LoVo (cell line): ENCODE results near the gene COPE.

Experiments used
- DNase-seq: peaks from one replicate; pipeline ENCODE4 v3.0.0-alpha.2; 2016; ENCODE audit warnings: low spot score

The COPE gene

DNA sequence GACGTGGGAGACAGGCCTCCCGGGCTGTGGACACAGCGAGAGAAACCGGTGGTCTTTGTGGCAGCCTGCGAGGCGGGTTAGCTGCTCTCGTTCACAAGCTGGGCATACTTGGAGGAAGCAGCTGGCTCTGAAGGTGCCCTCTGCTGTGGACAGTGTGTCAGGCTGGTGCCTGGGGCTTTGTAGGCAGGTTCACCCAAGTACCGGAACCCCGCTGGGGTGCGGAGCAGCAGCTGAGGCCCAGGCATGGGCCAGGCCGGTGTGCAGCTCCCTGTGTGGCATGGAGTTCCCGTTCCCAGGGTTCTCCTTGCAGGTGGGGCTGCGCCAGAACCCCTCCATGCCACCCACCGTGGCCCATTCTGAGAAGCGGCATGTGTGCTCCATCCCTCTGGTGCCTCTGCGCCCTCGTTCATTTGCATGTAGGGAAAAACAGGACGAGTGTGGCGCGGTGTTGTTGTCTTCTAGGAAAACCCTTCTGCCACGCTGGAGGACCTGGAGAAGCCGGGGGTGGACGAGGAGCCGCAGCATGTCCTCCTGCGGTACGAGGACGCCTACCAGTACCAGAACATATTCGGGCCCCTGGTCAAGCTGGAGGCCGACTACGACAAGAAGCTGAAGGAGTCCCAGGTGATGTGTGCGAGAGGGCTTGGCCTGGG is 67.4 kb downstream of the COPE start:
- no peak for DNase-seq

DNA sequence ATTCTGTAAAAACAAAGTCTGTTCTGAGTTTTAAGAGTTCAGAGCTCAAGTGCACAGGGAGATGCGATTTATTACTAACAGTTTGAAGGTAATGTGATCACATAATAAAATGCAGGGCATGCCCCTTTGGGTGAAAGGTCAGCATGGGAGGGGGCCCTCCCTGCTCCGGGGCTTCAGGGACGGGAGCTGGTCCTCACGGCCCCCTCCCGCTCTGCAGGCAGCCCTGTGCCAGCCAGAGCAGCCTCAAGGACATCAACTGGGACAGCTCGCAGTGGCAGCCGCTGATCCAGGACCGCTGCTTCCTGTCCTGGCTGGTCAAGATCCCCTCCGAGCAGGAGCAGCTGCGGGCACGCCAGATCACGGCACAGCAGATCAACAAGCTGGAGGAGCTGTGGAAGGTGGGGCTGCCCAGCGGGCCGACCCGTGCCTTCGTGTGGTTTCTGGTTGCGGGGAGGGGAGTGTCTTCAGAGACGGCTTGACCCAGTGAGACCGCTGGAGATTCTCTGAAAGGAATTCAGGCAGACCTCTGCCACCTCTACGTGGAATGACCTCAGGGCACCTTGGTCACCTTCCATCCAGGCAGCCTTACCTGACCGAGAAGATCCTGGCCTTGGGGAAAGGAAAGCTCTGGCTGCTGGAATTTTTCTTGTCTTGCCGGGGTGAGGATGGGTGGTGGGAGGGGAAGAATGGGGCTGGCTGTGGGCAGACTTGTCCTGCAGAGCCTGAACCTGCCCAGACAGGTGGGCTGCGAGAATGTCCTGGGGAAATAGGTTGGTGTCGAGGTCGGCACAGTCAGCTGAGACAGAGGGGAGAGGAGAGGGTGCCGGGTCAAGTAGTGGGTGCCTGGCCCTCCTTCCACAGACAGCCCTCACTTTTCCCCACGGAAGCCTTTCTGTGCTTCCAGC is 68.5 kb downstream of the COPE start:
- DNase-seq: no peak

DNA sequence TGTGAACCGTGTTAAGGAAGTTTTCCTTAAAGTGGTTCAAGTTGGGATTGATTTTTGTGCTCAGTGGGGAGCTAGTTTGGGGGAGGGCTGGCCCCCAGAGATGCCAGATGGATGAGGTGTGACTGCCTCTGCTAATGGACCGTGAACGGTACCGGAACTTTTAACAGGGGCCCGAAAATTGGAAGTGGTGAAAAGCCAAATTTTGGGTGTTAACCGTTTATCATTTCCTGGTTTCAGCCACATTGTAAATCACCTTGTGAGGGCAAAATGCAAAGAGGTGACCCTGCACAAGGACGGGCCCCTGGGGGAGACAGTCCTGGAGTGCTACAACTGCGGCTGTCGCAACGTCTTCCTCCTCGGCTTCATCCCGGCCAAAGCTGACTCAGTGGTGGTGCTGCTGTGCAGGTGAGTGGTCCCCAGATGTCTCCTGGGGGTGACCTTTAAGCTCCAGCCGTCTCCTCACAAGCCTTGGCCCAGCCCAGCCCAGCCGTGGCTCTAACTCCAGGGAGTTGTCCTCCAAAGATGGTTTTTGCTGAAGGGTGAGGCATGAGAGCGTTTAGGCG is 69.3 kb downstream of the COPE start:
- no peak for DNase-seq
